Measurements from ENCODE around the gene P2RY11.

- TF ChIP-seq CTCF (conservative IDR thresholded peaks at IDR 0.05; ENCODE audit: low read length) (no peak), EZH2phosphoT487 (IDR thresholded peaks at IDR 0.05; ENCODE audit: borderline replicate concordance) (no peak)
Measured at GRCh38 chr19:10149427-10149826, 37.9 kb downstream of the P2RY11 start.

Data from Loucy (cell line).